Measurements from ENCODE around the gene ETV6.

- TF ChIP-seq POLR2AphosphoS5 (IDR thresholded peaks at IDR 0.05; ENCODE audit: low read depth, low read length) = no peak
- TF ChIP-seq CTCF (IDR thresholded peaks at IDR 0.05 in 2 of 3, conservative IDR thresholded peaks at IDR 0.05 in 1 of 3; ENCODE audit: borderline replicate concordance in 1 of 3, insufficient read depth in 1 of 3, low read depth in 2 of 3, low read length in 2 of 3) = no peak
Observed at GRCh38 chr12:11641522-11641921, 8.0 kb upstream of the ETV6 start.
